Heart left ventricle (tissue), 16 donors: Measurements from ENCODE around the gene FBXO41. TPM values are rescaled to one million over a fixed set of nuclear protein-coding genes. Genes with fewer than 3 reads are reported as not detected.

Source experiments
- ATAC-seq, 4 donors: fragments of 200-7000 bp; cut with Tn5 transposase; one replicate each; pipeline ENCODE4 v1.9.1; 2020 to 2022; ENCODE audit warnings: moderate library complexity in 4 of 4, mild to moderate bottlenecking in 3 of 4, moderate number of reproducible peaks in 1 of 4
- DNase-seq, 5 donors: peaks; one replicate each; pipeline ENCODE4 v3.0.0-alpha.2; 2020
- H3K27ac ChIP-seq, 12 donors: fragments of 200-600 bp; sonication (generic) in 4 of 12; one replicate each; pipeline versions ENCODE4 v1.5.0 to v1.8.0; 2016 to 2022; ENCODE audit warnings: mild to moderate bottlenecking in 2 of 12
- H3K27me3 ChIP-seq, 9 donors: fragments of 200-600 bp; sonication (generic) in 2 of 9; one replicate each; pipeline versions ENCODE4 v1.5.1 to v1.8.0; 2016 to 2022; ENCODE audit warnings: mild to moderate bottlenecking in 3 of 9
- H3K36me3 ChIP-seq, 9 donors: fragments of 200-600 bp; sonication (generic) in 2 of 9; one replicate each; pipeline versions ENCODE4 v1.5.0 to v1.8.0; 2018 to 2022; ENCODE audit warnings: mild to moderate bottlenecking in 2 of 9
- H3K4me1 ChIP-seq, 12 donors: fragments of 200-600 bp; sonication (generic) in 4 of 12; one replicate each; pipeline versions ENCODE4 v1.5.0 to v1.8.0; 2016 to 2022; ENCODE audit warnings: mild to moderate bottlenecking in 3 of 12
- H3K4me3 ChIP-seq, 12 donors: fragments of 200-600 bp; sonication (generic) in 4 of 12; one replicate each; pipeline versions ENCODE4 v1.5.0 to v1.8.0; 2017 to 2022; ENCODE audit warnings: mild to moderate bottlenecking in 9 of 12, moderate library complexity in 4 of 12
- H3K9me3 ChIP-seq, 12 donors: fragments of 200-600 bp; sonication (generic) in 4 of 12; one replicate each; pipeline versions ENCODE4 v1.5.0 to v1.8.0; 2016 to 2022; ENCODE audit warnings: mild to moderate bottlenecking in 1 of 12
- POLR2A ChIP-seq, 2 donors: fragments of 450-650 bp; IDR thresholded peaks; one replicate each; pipeline ENCODE4 v1.6.1; 2017; ENCODE audit warnings: antibody characterized with exemption in 2 of 2, mild to moderate bottlenecking in 2 of 2, moderate library complexity in 2 of 2
- WGBS, 4 donors: extraction: QIAGEN DNeasy Blood & Tissue Kit in 2 of 4; methylation state at CpG; one replicate each; pipeline versions ENCODE4 v1.1.5 to v1.1.7; 2013 to 2018; 5-methylcytosine and 5-hydroxymethylcytosine counted together
- intact Hi-C, 10 donors: fragments of 100-400 bp; cut with DNase I; formaldehyde crosslinking; loops; one replicate each; pipeline versions ENCODE4 v1.11.1 to v1.14.2; 2022
- long read RNA-seq, 3 donors: library from polyadenylated mRNA; unstranded; transcript quantifications; one replicate each; pipeline ENCODE4 v2.0.0, GENCODE V29; 2020 to 2021
- polyA plus RNA-seq, 2 donors: library from polyadenylated mRNA; stranded (reverse); fragments of 200-250 nt; gene quantifications; one replicate each; pipeline ENCODE4 v1.2.3, GENCODE V29; 2013
- total RNA-seq, 9 donors: library from RNA; depleted of rRNA in 2 of 9; stranded (reverse); fragments of >200 nt in 2 of 9; fragmentation: NEBNext Ultra II Directional in 3 of 9; extraction: Animal tissue kit (Norgen Biotek cat#: 25700) in 3 of 9; gene quantifications; one replicate each; pipeline versions ENCODE4 v1.1.0 to v1.2.4, GENCODE V29; 2016 to 2023
- TF ChIP-seq, protein P1 (sequence below), 12 donors: fragments of 200-600 bp; sonication (generic) in 4 of 12; IDR thresholded peaks; one replicate each; pipeline versions ENCODE4 v1.5.0 to v1.8.0; 2018 to 2022; ENCODE audit warnings: antibody characterized with exemption in 12 of 12, mild to moderate bottlenecking in 5 of 12
- donor health status: ischemic (EF 13 %, LVEDD 7.1; RV severe dilation, severe dysfunction).
- donor health status: healthy with polysubstance abuse.
- donor health status: DM: no; HTN: yes; CAD: no.
- donor health status: DM: no; HTN: no; CAD: no.
- donor health status: ischemic (EF 25% LVEDD 6.9; RV normal size, moderate dysfunction).
- donor health status: ischemic (EF 25% LVEDD 5.7; RV mildly dilated, moderate dysfunction).
- donor health status: healthy.
- donor health status: DM: yes; HTN: yes; CAD: no.
- donor health status: ischemic (EF 35%, LVEDD 5.7; RV mildly dilated, moderate dysfunction).
- donor health status: nonischemic (EF 11% LVEDD 7.7; RV severe dilation, severe dysfunction).
- donor health status: DM: yes; HTN: yes; CAD: no.
- donor health status: PGD.
- donor health status: ischemic (EF 29% LVEDD 5.4; RV normal size, mild dysfunction).
- donor health status: nonischemic (EF 23%, LVEDD 6.1; RV moderate dilation, normal function).

The FBXO41 gene, protein sequence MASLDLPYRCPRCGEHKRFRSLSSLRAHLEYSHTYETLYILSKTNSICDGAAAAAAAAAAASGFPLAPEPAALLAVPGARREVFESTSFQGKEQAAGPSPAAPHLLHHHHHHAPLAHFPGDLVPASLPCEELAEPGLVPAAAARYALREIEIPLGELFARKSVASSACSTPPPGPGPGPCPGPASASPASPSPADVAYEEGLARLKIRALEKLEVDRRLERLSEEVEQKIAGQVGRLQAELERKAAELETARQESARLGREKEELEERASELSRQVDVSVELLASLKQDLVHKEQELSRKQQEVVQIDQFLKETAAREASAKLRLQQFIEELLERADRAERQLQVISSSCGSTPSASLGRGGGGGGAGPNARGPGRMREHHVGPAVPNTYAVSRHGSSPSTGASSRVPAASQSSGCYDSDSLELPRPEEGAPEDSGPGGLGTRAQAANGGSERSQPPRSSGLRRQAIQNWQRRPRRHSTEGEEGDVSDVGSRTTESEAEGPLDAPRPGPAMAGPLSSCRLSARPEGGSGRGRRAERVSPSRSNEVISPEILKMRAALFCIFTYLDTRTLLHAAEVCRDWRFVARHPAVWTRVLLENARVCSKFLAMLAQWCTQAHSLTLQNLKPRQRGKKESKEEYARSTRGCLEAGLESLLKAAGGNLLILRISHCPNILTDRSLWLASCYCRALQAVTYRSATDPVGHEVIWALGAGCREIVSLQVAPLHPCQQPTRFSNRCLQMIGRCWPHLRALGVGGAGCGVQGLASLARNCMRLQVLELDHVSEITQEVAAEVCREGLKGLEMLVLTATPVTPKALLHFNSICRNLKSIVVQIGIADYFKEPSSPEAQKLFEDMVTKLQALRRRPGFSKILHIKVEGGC
- total RNA-seq, result 1 to 10 TPM in 4 of 9 donors, under 1 TPM in 5; 0.23 to 3.6 (median 0.81) TPM
- under 1 TPM; 0.21 to 0.42 TPM for polyA plus RNA-seq
- long read RNA-seq, donor 1, result 0 reads
- long read RNA-seq, donor 2, partial matches to known transcripts, result 1 of 2 reads
- long read RNA-seq, donor 2, other reads (novel, unspliced or antisense), result 1 of 2 reads
- long read RNA-seq, donor 3, partial matches to known transcripts, result 1 of 2 reads
- long read RNA-seq, donor 3, other reads (novel, unspliced or antisense), result 1 of 2 reads

DNA sequence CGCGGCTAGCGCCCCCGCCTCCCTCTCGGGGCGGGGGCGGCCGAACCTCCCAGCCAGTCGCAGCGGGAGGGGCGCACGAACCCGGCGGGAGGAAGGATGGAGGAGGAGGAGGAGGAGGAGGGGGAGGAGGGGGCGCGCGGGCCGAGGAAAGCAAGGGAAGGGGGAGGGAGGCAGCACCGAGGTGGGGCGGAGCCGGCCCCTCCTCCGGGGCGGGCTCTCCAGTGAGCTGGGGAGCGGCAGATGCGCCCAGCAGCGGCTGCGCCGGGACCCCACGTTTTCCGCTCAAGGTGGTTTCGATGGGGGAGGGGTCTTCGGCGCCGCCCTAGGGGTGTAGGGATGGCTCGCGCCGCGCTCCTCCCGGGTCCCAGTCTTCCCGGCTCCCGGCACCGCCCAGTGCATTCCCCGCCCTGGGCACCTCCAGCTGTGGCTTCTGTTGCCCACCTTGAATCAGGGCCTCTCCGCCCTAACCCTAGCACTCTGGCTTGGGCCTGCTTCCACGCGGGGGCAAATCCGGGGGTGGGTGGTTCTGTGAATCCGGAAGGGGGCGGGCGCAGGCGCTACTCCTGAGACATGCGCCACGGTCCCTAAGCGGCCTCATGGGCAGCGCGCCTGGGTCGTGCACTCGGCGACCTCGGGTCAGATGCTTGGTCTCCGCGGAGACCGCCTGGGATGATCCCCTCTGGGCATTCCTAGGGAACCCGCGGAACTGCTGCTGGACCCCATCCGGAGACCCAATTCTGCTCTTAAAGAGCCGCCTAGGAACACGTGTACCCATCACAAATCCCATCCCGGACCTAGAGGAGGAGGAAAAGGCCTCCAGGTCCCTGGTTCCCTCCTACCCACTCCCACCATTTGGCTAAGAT, at the start of gene FBXO41:
FBXO41 (minus strand) TSS at position 183 of the 863 bp plus-strand sequence. CDS start 14,848 bp downstream, outside the sequence.
- Histone ChIP-seq H3K27ac (peak within 1 kb of the TSS in 1 of 12 donors; percentile 73), H3K9me3 (no peaks in the 10 kb centered on the region), H3K4me3 (peak within 1 kb of the TSS; percentile 46 to 78 (median 63)), H3K4me1 (peaks cover 0 to 20% (median 8%) of the 10 kb centered on the region in 12 donors), H3K27me3 (peaks cover 0 to 49% (median 13%) of the 10 kb centered on the region in 9 donors), H3K36me3 (no peaks in the 10 kb centered on the region)
- DNase-seq, result peak in 2 of 5 donors; percentile 44 to 76
- intact Hi-C loops, result no loop called here
- 1 to 2% (median 2%) methylated on average over 27 to 69 of the region's 69 CpGs for WGBS, 4 donors
- TF ChIP-seq, protein P1, sequence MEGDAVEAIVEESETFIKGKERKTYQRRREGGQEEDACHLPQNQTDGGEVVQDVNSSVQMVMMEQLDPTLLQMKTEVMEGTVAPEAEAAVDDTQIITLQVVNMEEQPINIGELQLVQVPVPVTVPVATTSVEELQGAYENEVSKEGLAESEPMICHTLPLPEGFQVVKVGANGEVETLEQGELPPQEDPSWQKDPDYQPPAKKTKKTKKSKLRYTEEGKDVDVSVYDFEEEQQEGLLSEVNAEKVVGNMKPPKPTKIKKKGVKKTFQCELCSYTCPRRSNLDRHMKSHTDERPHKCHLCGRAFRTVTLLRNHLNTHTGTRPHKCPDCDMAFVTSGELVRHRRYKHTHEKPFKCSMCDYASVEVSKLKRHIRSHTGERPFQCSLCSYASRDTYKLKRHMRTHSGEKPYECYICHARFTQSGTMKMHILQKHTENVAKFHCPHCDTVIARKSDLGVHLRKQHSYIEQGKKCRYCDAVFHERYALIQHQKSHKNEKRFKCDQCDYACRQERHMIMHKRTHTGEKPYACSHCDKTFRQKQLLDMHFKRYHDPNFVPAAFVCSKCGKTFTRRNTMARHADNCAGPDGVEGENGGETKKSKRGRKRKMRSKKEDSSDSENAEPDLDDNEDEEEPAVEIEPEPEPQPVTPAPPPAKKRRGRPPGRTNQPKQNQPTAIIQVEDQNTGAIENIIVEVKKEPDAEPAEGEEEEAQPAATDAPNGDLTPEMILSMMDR (IDR thresholded peaks at IDR 0.05), result no peak
- TF ChIP-seq POLR2A (IDR thresholded peaks at IDR 0.05), result no peak
- peak in 3 of 4 donors; percentile 53 to 76 (median 65) for ATAC-seq

DNA sequence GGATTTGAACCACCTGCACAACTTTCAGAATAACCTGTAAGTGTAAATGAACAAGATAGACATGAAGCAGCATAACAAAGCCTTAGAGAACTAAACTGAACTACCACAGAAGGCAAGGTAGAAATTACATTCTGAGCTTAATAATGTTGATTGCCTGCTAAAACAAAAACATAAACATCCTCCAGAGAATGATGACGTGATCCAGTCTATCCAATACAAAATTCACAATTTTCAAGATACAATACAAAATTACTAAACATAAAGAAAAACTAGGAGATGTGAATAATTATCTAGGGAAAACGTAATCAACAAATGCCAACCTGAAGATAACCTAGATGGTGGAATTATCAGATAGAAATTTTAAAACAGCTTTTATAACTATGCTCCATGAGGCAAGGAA, 49.8 kb upstream of the FBXO41 start:
- no peak for DNase-seq
- intact Hi-C loops, result no loop called here
- Histone ChIP-seq H3K27me3 (no peaks in the 10 kb centered on the region), H3K4me3 (no peak overlapping the region), H3K9me3 (peaks cover 0 to 20% (median 1%) of the 10 kb centered on the region in 12 donors), H3K4me1 (no peaks in the 10 kb centered on the region), H3K27ac (no peak overlapping the region), H3K36me3 (no peaks in the 10 kb centered on the region)
- WGBS, 4 donors, result 53 to 69% (median 61%) methylated on average over 2 of the region's 2 CpGs
- no peak for ATAC-seq
- no peak for TF ChIP-seq POLR2A (IDR thresholded peaks at IDR 0.05)
- TF ChIP-seq, protein P1 (IDR thresholded peaks at IDR 0.05), result no peak

DNA sequence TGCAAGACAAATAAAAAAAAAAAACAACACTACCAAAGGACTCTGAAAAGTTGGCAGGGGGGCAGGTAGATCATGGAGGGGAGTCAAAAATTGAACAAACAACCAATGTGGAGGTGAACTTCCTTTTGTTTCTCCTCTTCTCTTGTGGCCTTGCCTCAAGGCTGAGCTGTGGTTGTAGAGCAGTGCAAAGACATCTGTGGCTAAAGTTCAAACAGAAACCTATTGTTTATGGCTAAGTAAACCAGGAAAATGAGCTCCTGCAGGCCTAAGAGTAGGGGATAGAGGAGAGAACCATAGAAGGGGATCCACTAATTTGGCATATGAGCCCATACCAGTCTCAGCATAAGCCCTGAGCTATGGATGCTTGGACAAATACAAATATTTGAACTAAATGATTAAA, 49.3 kb upstream of the FBXO41 start:
- H3K9me3 ChIP-seq, result peaks cover 0 to 20% (median 1%) of the 10 kb centered on the region in 12 donors
- H3K36me3 ChIP-seq, result no peaks in the 10 kb centered on the region
- DNase-seq (no peak), ATAC-seq (no peak)
- no peaks in the 10 kb centered on the region for H3K4me1 ChIP-seq
- intact Hi-C loops, result no loop called here
- H3K27ac ChIP-seq, result no peak overlapping the region
- TF ChIP-seq, protein P1 (IDR thresholded peaks at IDR 0.05), result no peak
- no peak for TF ChIP-seq POLR2A (IDR thresholded peaks at IDR 0.05)
- peaks cover 0 to 3% (median 0%) of the 10 kb centered on the region in 9 donors for H3K27me3 ChIP-seq
- H3K4me3 ChIP-seq, result no peak overlapping the region
